WTC11 (cell line): ENCODE measurements around the gene EML6.

Source experiments
- ATF2 ChIP-seq: sonication (generic); formaldehyde crosslinking; IDR thresholded peaks from 2 replicates; pipeline ENCODE4 v1.8.1; 2022; ENCODE audit warnings: low read depth, missing genetic modification reagents, borderline replicate concordance
- CTCF ChIP-seq: fragments of 200-600 bp; IDR thresholded peaks from 2 replicates; pipeline ENCODE4 v1.8.0; 2022; ENCODE audit warnings: antibody characterized with exemption
- JUN ChIP-seq: sonication (generic); formaldehyde crosslinking; IDR thresholded peaks from 2 replicates; pipeline ENCODE4 v1.8.0; 2023; ENCODE audit warnings: mild to moderate bottlenecking, missing genetic modification reagents
- KAT7 ChIP-seq: sonication (generic); formaldehyde crosslinking; IDR thresholded peaks from 2 replicates; pipeline ENCODE4 v1.8.1; 2023; ENCODE audit warnings: missing genetic modification reagents, mild to moderate bottlenecking, borderline replicate concordance
- MAX ChIP-seq: sonication (generic); formaldehyde crosslinking; IDR thresholded peaks from 2 replicates; pipeline ENCODE4 v1.8.0; 2022; ENCODE audit warnings: mild to moderate bottlenecking, missing genetic modification reagents
- NR3C1 ChIP-seq: sonication (generic); formaldehyde crosslinking; conservative IDR thresholded peaks from 2 replicates; pipeline ENCODE4 v1.8.1; 2023; ENCODE audit warnings: low read depth, mild to moderate bottlenecking, missing genetic modification reagents
- PRDM15 ChIP-seq: sonication (generic); formaldehyde crosslinking; IDR thresholded peaks from 2 replicates; pipeline ENCODE4 v1.8.0; 2022; ENCODE audit warnings: missing genetic modification reagents
- RORB ChIP-seq: fragments of 250-450 bp; sonication (Bioruptor Pico); IDR thresholded peaks from 2 replicates; pipeline ENCODE4 v1.9.0; 2021; ENCODE audit warnings: mild to moderate bottlenecking
- TEAD4 ChIP-seq: sonication (generic); formaldehyde crosslinking; IDR thresholded peaks from 2 replicates; pipeline ENCODE4 v1.8.0; 2022; ENCODE audit warnings: mild to moderate bottlenecking, missing genetic modification reagents
- USF1 ChIP-seq: sonication (generic); formaldehyde crosslinking; IDR thresholded peaks from 2 replicates; pipeline ENCODE4 v1.8.0; 2022; ENCODE audit warnings: mild to moderate bottlenecking, missing genetic modification reagents
- ZNF219 ChIP-seq: sonication (generic); formaldehyde crosslinking; IDR thresholded peaks from 2 replicates; pipeline ENCODE4 v1.8.0; 2023; ENCODE audit warnings: missing genetic modification reagents, mild to moderate bottlenecking, borderline replicate concordance
- ZNF671 ChIP-seq: fragments of 250-450 bp; sonication (Bioruptor Pico); IDR thresholded peaks from 2 replicates; pipeline ENCODE4 v1.8.0; 2021; ENCODE audit warnings: mild to moderate bottlenecking

- TF ChIP-seq RORB, result no peak
- TF ChIP-seq MAX (CRISPR knock-in tag), result no peak
- TF ChIP-seq NR3C1 (CRISPR knock-in tag), result no peak
- no peak for TF ChIP-seq KAT7 (CRISPR knock-in tag)
- no peak for TF ChIP-seq CTCF
- TF ChIP-seq USF1 (CRISPR knock-in tag), result no peak
- no peak for TF ChIP-seq TEAD4
- no peak for TF ChIP-seq JUN
- TF ChIP-seq ZNF219 (CRISPR knock-in tag), result no peak
- no peak for TF ChIP-seq ZNF671 (CRISPR knock-in tag)
- no peak for TF ChIP-seq ATF2 (CRISPR knock-in tag)
- TF ChIP-seq PRDM15, result no peak
These were observed 168.4 kb downstream of the EML6 start for GRCh38 chr2:54891909-54892308.
